Measurements from ENCODE around the gene DDN. TPM values are rescaled to one million over a fixed set of nuclear protein-coding genes. Genes with fewer than 3 reads are reported as not detected.

The DDN gene
- total RNA-seq, 1 experiment from 2014 or later = 0.50 TPM

GRCh38 chr12:49015196-49015595 is 16.0 kb upstream of the DDN start:
- DNase-seq (ENCODE audit: extremely low read depth, low read depth) = no peak

GRCh38 chr12:49014547-49014946 is 15.4 kb upstream of the DDN start:
- no peak for DNase-seq (ENCODE audit: extremely low read depth, low read depth)

GRCh38 chr12:49013428-49013827 is 14.3 kb upstream of the DDN start:
- DNase-seq (ENCODE audit: extremely low read depth, low read depth) = no peak

GRCh38 chr12:49012739-49013138 is 13.6 kb upstream of the DDN start:
- DNase-seq (ENCODE audit: extremely low read depth, low read depth) = no peak

- DNase-seq (ENCODE audit: extremely low read depth, low read depth) = no peak
These were observed 11.0 kb upstream of the DDN start for GRCh38 chr12:49010092-49010668.

- DNase-seq (ENCODE audit: extremely low read depth, low read depth) = no peak
These were observed 9.8 kb upstream of the DDN start for GRCh38 chr12:49008943-49009342.

- no peak for DNase-seq (ENCODE audit: extremely low read depth, low read depth)
These were observed 1.2 kb upstream of the DDN start for GRCh38 chr12:49000346-49000745.

- DNase-seq (ENCODE audit: extremely low read depth, low read depth) = no peak
These were observed 450 bp downstream of the DDN start for GRCh38 chr12:48998497-48999353.

- no peak for DNase-seq (ENCODE audit: extremely low read depth, low read depth)
These were observed 1.3 kb downstream of the DDN start for GRCh38 chr12:48997719-48998496.

- peak; percentile 79 for DNase-seq (ENCODE audit: extremely low read depth, low read depth)
These were observed 2.1 kb downstream of the DDN start for GRCh38 chr12:48996794-48997718.

GRCh38 chr12:48995086-48995879 is 3.9 kb downstream of the DDN start:
- DNase-seq (ENCODE audit: extremely low read depth, low read depth) = peak; percentile 81

- no peak for DNase-seq (ENCODE audit: extremely low read depth, low read depth)
These were observed 4.7 kb downstream of the DDN start for GRCh38 chr12:48994224-48995085.

- DNase-seq (ENCODE audit: extremely low read depth, low read depth) = no peak
These were observed 5.4 kb downstream of the DDN start for GRCh38 chr12:48993787-48994186.

- DNase-seq (ENCODE audit: extremely low read depth, low read depth) = no peak
These were observed 7.7 kb downstream of the DDN start for GRCh38 chr12:48991247-48992050.

GRCh38 chr12:48990552-48990951 is 8.6 kb downstream of the DDN start:
- DNase-seq (ENCODE audit: extremely low read depth, low read depth) = no peak

GRCh38 chr12:48988030-48988649 is 11.0 kb downstream of the DDN start:
- peak; percentile 53 for DNase-seq (ENCODE audit: extremely low read depth, low read depth)

GRCh38 chr12:48986720-48987291 is 12.4 kb downstream of the DDN start:
- no peak for DNase-seq (ENCODE audit: extremely low read depth, low read depth)
